ENCODE data around the gene NXNL1. TPM values are rescaled to one million over a fixed set of nuclear protein-coding genes. Genes with fewer than 3 reads are reported as not detected.
"Not testable (repeated sequence)": the region's sequence is repeated elsewhere in the genome, so short reads cannot be mapped to it uniquely, and the experiment has no call there.

Gene NXNL1
- total and polyA plus RNA-seq, 7 donors = 0.14 to 1.0 (median 0.55) TPM; not detected in 1

DNA sequence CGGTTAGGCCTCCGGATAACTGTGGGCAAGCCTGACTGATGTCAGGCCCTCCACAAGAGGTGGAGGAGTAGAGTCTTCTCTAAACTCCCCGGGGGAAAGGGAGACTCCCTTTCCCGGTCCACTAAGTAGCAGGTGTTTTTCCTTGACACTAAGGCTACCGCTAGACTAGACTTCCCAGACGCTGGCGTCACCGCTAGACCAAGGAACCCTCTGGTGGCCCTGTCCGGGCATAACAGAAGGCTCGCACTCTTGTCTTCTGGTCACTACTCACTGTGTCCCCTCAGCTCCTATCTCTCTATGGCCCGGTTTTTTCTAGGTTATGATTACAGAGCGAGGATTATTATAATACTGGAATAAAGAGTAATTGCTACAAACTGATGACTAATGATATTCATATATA is 38.3 kb upstream of the NXNL1 start:
- intact Hi-C loops (cut with DNase I); H3K27me3 ChIP-seq (ENCODE audit: insufficient read depth in 3 of 3, low read length in 2 of 3); H3K9me3 ChIP-seq; H3K4me3 ChIP-seq; DNase-seq: not testable (repeated sequence)
- Histone ChIP-seq H3K4me1 (peaks cover 15% of the 10 kb centered on the region), H3K27ac (peak overlapping the region; percentile 72), H3K36me3 (ENCODE audit: insufficient read depth in 1 of 2, low read depth in 1 of 2) (peaks cover 0 to 41% of the 10 kb centered on the region in 2 donors)
- peak in 1 of 4 donors; percentile 48 for ATAC-seq
- 64 to 70% (median 66%) methylated on average over 10 to 12 of the region's 12 CpGs for WGBS, 3 donors
- TF ChIP-seq, protein P1, sequence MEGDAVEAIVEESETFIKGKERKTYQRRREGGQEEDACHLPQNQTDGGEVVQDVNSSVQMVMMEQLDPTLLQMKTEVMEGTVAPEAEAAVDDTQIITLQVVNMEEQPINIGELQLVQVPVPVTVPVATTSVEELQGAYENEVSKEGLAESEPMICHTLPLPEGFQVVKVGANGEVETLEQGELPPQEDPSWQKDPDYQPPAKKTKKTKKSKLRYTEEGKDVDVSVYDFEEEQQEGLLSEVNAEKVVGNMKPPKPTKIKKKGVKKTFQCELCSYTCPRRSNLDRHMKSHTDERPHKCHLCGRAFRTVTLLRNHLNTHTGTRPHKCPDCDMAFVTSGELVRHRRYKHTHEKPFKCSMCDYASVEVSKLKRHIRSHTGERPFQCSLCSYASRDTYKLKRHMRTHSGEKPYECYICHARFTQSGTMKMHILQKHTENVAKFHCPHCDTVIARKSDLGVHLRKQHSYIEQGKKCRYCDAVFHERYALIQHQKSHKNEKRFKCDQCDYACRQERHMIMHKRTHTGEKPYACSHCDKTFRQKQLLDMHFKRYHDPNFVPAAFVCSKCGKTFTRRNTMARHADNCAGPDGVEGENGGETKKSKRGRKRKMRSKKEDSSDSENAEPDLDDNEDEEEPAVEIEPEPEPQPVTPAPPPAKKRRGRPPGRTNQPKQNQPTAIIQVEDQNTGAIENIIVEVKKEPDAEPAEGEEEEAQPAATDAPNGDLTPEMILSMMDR (IDR thresholded peaks at IDR 0.05) = peak; percentile 23

- no peak for ATAC-seq
- no peak for DNase-seq
- Histone ChIP-seq H3K9me3 (no peaks in the 10 kb centered on the region), H3K36me3 (ENCODE audit: insufficient read depth in 1 of 2, low read depth in 1 of 2) (peaks cover 0 to 31% of the 10 kb centered on the region in 2 donors), H3K4me3 (no peak overlapping the region), H3K27ac (peak overlapping the region; percentile 72), H3K27me3 (ENCODE audit: insufficient read depth in 3 of 3, low read length in 2 of 3) (no peaks in the 10 kb centered on the region), H3K4me1 (peaks cover 15% of the 10 kb centered on the region)
- WGBS, 3 donors = 75 to 82% (median 77%) methylated on average over 41 of the region's 41 CpGs
- intact Hi-C loops (cut with DNase I) = no loop called here
- TF ChIP-seq, protein P1 (IDR thresholded peaks at IDR 0.05) = no peak
These were observed 36.5 kb upstream of the NXNL1 start for GRCh38 chr19:17497149-17497798.

DNA sequence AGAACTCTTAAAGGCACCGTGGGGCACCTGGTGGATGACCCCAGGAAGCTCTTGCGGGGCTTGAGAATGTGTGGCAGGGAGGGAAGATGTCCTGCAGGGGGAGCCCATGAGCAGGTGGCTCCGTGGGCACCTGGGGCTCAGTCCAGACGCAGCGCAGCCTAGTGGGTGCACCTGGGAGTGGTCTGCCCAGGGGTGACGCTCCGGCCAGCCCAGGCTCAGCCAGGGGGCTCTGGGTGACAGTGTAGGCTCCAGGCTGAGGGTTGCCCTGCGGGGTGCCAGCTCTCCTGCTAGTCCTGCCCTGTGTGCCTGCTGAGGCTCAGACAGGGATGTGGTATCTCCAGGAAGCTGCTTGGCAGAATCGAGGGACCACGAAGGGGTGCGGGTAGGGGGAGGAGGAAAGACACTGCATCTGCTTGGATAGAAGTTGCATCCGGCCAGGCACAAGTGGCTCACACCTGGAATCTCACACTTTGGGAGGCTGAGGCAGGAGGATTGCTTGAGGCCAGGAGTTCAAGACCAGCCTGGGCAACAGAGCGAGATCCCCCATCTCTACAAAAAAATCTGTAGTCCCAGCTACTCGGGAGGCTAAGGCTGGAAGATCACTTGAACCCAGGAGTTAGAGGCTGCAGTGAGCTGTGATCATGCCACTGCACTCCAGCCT is 35.7 kb upstream of the NXNL1 start:
- TF ChIP-seq, protein P1 (IDR thresholded peaks at IDR 0.05) = peak; percentile 80
- DNase-seq (peak; percentile 77 to 90), ATAC-seq (peak; percentile 73 to 90 (median 89))
- H3K27me3 ChIP-seq (ENCODE audit: insufficient read depth in 3 of 3, low read length in 2 of 3) = no peaks in the 10 kb centered on the region
- no peak overlapping the region for H3K4me3 ChIP-seq
- peaks cover 0 to 34% of the 10 kb centered on the region in 2 donors for H3K36me3 ChIP-seq (ENCODE audit: insufficient read depth in 1 of 2, low read depth in 1 of 2)
- WGBS, 3 donors = 39 to 52% (median 40%) methylated on average over 14 of the region's 14 CpGs
- H3K27ac ChIP-seq = peak overlapping the region; percentile 42
- intact Hi-C loops (cut with DNase I) = no loop called here
- H3K4me1 ChIP-seq = peaks cover 15% of the 10 kb centered on the region
- H3K9me3 ChIP-seq = no peaks in the 10 kb centered on the region

GRCh38 chr19:17495639-17496296 is 35.0 kb upstream of the NXNL1 start:
- Histone ChIP-seq H3K9me3 (no peaks in the 10 kb centered on the region), H3K27ac (no peak overlapping the region), H3K4me1 (peaks cover 15% of the 10 kb centered on the region), H3K4me3 (no peak overlapping the region), H3K27me3 (ENCODE audit: insufficient read depth in 3 of 3, low read length in 2 of 3) (no peaks in the 10 kb centered on the region), H3K36me3 (ENCODE audit: insufficient read depth in 1 of 2, low read depth in 1 of 2) (peaks cover 0 to 27% of the 10 kb centered on the region in 2 donors)
- 36 to 52% (median 44%) methylated on average over 9 of the region's 9 CpGs for WGBS, 3 donors
- TF ChIP-seq, protein P1 (IDR thresholded peaks at IDR 0.05) = no peak
- no peak for ATAC-seq
- intact Hi-C loops (cut with DNase I) = no loop called here
- no peak for DNase-seq
